Measurements from ENCODE around the gene MXRA8. TPM values are rescaled to one million over a fixed set of nuclear protein-coding genes. Genes with fewer than 3 reads are reported as not detected.

Gene MXRA8
- total RNA-seq, 1 experiment from 2014 or later: not detected

DNA sequence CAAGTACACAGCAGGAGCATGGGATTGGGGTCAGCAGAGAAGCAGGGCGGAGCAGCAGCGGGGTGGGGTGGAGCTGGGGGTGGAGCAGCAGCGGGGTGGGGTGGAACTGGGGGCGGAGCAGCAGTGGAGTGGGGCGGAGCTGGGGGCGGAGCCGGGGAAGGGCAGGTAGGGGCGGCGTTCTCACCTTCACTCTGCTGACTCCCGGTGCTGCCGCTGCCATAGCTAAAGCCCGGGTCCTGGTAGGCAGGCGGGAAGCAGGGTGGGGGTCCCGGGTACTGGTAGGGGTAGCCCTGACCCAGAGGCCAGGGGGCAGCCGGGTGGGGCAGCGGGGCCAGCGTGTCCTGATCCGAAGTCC lies 20.6 kb downstream of the MXRA8 start:
- no peak for DNase-seq (ENCODE audit: extremely low read depth, low read depth)

DNA sequence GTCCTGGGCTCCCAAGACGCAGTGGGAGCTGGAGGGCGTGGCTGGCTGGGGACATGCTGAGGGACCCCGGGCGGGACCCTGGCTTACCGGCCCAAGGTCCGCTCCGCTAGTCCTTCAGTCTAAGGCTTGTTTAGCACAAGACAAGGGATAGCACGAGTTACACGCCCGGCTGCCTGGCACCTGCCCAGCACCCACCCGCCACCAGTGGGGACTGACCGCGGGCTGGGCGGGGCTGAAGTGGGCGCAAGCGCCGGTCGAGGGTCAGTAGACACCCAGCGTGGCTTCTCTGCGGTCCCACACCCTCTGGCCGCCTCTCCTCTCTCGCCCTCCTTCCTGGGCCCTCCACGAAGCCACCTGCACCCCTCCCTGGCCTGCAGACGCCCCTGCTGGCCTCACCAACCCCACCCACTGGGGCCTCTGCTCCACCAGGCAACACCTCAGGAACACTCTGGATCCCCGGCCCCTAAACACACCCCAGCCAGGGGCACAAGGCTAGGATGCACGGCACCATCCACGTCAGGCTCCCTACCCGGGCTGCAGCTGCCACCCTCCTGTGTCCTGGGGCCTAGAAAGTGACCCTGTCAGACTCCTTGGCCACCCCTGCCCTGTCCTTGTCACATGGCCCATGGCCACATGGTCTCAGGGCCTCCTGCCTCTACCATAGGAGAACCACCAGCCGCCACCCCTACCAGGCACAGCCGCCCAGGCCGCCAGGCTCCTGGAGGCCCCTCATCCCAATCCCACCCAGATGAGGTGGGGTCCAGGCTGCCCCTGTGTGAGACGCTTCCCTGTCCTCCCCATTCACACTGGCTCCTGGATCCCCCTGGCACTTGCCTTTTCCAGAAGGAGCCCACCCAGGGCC lies 21.2 kb downstream of the MXRA8 start:
- DNase-seq (ENCODE audit: extremely low read depth, low read depth): no peak

DNA sequence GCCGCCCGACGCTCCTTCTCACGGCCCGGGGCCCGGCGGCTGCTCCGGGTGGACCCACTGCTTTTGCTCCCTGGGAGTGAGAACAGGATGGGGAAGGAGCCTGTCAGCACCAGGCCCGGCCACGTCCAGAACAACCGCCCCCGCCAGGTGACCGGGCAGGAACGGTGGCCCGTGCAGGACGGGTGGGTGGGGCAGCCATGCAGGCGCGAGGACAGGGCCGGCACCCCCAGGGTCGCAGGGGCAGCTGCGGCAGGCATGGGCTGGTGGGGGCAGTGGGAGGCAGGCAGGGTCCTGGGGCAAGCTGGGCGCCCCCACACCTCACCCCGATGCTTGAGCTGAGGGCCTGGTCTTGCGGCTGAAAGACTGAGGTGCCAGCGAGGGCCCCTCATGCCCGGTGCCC lies 21.9 kb downstream of the MXRA8 start:
- no peak for DNase-seq (ENCODE audit: extremely low read depth, low read depth)

DNA sequence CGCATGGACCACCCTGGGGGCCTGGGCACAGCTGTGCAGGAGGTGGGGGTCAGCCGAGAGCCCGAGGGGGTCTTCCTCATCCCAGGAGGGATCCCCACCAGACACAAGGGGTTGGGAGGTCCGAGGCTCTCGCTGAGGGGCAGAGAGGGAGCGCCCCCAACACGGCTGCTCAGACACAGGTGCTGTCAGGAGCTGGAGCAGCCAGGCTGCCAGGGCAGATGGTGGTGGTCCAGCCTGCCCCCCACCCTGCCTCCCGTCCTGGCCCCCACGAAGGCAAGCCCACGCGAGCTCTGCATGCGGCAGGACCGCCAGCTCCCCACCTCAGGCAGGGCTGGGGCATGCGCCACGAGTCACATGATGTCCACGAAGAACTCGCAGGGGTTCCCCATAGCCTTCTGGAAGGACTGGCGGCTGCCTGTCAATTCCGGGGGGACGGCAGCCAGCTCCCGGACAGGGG lies 22.5 kb downstream of the MXRA8 start:
- no peak for DNase-seq (ENCODE audit: extremely low read depth, low read depth)

DNA sequence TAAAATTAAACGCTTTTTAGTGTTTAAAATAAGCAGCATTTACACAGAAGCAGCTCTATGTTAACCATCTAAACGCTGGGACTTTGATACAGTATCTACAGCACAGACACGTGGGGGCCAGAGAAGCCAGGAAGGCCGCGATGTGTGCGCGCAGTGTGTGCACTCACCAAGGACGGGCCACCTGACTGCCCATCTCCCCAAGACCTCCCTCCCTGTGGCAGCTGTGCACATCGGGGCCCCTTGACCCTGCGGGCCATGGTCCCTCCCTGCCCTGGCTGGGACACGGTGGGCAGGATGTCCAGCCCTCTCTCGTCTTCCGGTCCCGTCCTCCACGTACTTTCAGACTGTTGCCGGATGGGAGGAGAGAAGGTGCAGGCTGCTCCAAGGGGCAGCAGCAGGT lies 23.1 kb downstream of the MXRA8 start:
- no peak for DNase-seq (ENCODE audit: extremely low read depth, low read depth)

DNA sequence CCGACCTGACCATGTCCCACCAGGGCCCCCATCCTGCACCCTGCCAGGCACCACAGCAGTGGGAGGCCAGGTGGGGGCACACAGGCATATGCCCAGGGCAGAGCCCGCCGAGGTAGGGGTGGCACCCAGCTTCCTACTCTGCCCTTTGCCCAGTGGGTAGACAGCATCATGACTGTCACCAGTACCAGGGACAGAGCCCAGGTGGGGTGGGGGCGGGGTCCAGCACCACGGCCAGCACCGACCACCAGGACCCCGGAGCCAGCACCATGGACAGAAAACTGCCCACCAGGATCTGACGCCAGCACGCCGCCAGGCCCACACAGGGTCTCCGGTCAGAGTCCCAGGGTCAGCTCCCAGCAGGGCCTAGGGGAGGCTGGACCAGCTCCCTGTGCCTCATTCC lies 23.5 kb downstream of the MXRA8 start:
- no peak for DNase-seq (ENCODE audit: extremely low read depth, low read depth)

DNA sequence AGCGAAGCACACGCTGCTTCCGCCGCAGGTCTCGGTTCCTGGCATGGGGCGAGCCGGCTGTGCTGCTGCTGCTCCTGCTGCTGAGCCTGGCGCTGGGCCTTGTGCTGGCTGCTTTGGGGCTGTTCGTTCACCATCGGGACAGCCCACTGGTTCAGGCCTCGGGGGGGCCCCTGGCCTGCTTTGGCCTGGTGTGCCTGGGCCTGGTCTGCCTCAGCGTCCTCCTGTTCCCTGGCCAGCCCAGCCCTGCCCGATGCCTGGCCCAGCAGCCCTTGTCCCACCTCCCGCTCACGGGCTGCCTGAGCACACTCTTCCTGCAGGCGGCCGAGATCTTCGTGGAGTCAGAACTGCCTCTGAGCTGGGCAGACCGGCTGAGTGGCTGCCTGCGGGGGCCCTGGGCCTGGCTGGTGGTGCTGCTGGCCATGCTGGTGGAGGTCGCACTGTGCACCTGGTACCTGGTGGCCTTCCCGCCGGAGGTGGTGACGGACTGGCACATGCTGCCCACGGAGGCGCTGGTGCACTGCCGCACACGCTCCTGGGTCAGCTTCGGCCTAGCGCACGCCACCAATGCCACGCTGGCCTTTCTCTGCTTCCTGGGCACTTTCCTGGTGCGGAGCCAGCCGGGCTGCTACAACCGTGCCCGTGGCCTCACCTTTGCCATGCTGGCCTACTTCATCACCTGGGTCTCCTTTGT lies 24.7 kb downstream of the MXRA8 start:
- no peak for DNase-seq (ENCODE audit: extremely low read depth, low read depth)

DNA sequence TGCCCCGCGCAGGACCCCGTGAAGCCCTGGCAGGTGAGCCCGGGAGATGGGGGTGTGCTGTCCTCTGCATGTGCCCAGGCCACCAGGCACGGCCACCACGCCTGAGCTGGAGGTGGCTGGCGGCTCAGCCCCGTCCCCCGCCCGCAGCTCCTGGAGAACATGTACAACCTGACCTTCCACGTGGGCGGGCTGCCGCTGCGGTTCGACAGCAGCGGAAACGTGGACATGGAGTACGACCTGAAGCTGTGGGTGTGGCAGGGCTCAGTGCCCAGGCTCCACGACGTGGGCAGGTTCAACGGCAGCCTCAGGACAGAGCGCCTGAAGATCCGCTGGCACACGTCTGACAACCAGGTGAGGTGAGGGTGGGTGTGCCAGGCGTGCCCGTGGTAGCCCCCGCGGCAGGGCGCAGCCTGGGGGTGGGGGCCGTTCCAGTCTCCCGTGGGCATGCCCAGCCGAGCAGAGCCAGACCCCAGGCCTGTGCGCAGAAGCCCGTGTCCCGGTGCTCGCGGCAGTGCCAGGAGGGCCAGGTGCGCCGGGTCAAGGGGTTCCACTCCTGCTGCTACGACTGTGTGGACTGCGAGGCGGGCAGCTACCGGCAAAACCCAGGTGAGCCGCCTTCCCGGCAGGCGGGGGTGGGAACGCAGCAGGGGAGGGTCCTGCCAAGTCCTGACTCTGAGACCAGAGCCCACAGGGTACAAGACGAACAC lies 25.4 kb downstream of the MXRA8 start:
- DNase-seq (ENCODE audit: extremely low read depth, low read depth): no peak

DNA sequence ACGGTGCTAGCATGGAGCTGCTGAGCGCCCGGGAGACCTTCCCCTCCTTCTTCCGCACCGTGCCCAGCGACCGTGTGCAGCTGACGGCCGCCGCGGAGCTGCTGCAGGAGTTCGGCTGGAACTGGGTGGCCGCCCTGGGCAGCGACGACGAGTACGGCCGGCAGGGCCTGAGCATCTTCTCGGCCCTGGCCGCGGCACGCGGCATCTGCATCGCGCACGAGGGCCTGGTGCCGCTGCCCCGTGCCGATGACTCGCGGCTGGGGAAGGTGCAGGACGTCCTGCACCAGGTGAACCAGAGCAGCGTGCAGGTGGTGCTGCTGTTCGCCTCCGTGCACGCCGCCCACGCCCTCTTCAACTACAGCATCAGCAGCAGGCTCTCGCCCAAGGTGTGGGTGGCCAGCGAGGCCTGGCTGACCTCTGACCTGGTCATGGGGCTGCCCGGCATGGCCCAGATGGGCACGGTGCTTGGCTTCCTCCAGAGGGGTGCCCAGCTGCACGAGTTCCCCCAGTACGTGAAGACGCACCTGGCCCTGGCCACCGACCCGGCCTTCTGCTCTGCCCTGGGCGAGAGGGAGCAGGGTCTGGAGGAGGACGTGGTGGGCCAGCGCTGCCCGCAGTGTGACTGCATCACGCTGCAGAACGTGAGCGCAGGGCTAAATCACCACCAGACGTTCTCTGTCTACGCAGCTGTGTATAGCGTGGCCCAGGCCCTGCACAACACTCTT lies 26.2 kb downstream of the MXRA8 start:
- no peak for DNase-seq (ENCODE audit: extremely low read depth, low read depth)

DNA sequence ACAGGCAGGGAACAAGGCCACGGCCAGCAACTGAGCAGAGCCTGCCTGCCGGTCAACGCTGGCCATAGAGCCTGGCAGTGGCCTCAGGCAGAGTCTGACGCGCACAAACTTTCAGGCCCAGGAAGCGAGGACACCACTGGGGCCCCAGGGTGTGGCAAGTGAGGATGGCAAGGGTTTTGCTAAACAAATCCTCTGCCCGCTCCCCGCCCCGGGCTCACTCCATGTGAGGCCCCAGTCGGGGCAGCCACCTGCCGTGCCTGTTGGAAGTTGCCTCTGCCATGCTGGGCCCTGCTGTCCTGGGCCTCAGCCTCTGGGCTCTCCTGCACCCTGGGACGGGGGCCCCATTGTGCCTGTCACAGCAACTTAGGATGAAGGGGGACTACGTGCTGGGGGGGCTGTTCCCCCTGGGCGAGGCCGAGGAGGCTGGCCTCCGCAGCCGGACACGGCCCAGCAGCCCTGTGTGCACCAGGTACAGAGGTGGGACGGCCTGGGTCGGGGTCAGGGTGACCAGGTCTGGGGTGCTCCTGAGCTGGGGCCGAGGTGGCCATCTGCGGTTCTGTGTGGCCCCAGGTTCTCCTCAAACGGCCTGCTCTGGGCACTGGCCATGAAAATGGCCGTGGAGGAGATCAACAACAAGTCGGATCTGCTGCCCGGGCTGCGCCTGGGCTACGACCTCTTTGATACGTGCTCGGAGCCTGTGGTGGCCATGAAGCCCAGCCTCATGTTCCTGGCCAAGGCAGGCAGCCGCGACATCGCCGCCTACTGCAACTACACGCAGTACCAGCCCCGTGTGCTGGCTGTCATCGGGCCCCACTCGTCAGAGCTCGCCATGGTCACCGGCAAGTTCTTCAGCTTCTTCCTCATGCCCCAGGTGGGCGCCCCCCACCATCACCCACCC lies 27.0 kb downstream of the MXRA8 start, which contains the start of gene TAS1R3:
TAS1R3 (plus strand) TSS at position 213 of the 898 bp plus-strand sequence; CDS start at position 279, 66 bp downstream.
- DNase-seq (ENCODE audit: extremely low read depth, low read depth): peak; percentile 41

DNA sequence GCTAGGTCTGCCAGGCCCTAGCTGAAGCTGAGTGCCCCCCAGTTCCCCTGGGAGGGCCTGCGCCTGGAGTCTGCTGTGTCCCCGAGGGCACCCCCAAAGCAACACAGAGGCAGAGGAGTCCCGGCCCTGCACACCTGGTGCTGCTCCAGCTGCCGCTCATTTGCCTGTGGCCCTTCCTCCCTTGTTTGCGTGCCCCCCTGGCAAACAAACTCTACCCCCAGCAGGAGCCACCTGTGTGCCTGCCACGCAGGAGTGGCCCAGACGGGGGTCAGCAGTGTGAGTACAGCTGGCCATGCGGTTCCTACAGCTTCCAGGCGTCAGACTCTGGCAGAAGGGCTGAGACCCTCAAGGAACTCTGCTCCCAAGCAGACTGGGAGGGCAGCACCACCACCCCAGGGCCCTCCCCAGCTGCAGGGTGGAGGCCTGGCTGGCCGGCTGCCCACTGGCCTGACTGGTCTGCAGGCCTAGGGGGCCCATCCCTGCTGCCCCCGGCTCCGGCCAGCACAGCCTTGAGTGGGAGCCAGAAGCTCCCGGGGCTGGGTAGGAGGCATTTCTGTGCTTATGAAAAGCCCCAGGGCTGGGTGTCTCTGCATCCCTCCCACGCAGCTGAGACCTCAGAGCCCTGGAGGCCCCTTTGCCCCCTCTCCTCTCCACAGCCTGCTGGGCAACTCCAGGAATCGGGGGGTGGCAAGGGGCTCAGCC lies 27.8 kb downstream of the MXRA8 start:
- no peak for DNase-seq (ENCODE audit: extremely low read depth, low read depth)

DNA sequence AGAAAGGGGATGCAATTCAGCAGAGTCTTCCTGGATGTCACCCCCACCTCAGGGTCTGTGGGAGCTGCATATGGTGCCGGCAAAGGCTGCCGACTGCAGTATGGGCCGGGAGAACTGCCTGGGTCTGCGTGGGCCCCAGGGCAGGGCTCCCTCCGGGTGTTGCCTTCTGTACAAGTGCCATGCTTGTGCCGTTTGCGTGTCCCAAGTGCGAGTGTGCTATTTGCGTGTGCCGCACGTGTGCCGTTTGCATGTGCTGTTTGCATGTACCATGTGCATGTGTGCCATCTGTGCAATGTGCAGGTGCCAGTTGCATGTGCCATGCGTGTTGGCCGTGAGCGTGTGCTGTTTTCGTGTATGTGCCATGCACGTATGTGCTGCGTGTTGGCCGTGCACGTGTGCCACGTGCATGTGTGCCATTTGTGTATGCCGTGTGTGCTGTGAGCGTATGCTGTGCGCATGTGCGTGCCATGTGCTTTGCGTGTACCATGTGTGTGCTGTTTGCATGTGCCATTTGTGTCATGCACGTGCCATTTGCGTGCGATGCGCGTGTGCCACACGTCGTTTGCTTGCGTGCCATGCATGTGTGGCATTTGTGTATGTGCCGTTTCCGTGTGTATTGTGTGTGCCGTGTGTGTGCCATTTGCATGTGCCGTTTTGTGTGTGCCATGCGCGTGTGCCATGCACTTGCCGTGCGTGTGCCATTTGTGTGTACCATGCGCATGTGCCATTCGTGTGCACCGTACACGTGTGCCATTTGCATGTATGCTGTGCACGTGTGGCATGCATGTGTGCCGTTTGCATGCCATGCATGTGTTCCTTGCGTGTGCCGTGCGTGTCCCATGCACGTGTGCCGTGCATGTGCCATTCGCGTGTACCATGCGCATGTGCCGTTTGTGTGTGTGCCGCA lies 28.8 kb downstream of the MXRA8 start:
- DNase-seq (ENCODE audit: extremely low read depth, low read depth): no peak

DNA sequence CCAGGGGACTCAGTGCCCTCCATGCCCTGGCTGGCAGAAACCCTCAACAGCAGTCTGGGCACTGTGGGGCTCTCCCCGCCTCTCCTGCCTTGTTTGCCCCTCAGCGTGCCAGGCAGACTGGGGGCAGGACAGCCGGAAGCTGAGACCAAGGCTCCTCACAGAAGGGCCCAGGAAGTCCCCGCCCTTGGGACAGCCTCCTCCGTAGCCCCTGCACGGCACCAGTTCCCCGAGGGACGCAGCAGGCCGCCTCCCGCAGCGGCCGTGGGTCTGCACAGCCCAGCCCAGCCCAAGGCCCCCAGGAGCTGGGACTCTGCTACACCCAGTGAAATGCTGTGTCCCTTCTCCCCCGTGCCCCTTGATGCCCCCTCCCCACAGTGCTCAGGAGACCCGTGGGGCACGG lies 30.1 kb downstream of the MXRA8 start:
- DNase-seq (ENCODE audit: extremely low read depth, low read depth): no peak

DNA sequence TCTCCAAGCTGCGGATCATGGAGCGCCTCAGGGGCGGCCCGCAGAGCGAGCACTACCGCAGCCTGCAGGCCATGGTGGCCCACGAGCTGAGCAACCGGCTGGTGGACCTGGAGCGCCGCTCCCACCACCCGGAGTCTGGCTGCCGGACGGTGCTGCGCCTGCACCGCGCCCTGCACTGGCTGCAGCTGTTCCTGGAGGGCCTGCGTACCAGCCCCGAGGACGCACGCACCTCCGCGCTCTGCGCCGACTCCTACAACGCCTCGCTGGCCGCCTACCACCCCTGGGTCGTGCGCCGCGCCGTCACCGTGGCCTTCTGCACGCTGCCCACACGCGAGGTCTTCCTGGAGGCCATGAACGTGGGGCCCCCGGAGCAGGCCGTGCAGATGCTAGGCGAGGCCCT lies 31.1 kb downstream of the MXRA8 start:
- no peak for DNase-seq (ENCODE audit: extremely low read depth, low read depth)

DNA sequence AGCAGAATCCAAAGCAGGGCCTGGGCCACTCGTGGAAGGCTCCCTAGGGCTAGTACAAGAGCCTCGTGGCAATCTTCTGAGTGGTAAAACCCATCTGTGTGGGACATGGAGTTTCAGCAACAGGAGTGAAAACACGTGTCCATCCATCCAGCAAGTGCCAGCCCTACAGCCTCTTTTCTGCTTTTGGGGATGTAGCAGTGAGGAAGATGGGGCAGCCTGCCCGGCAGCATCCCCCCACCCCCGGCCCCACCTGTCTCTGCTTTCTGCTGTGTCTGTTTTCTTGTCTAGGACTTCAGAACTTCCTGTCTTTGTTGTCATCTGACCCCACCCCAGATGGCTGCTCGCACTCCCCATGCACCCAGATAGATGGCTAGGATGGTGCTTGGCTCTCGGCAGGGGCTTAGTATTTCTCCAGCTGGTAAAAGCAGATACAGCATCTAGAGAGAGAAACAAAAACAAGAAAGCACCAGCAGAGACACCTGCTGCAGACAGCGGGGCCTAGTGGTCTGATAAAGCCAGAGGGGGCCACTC lies 32.2 kb downstream of the MXRA8 start:
- DNase-seq (ENCODE audit: extremely low read depth, low read depth): no peak

DNA sequence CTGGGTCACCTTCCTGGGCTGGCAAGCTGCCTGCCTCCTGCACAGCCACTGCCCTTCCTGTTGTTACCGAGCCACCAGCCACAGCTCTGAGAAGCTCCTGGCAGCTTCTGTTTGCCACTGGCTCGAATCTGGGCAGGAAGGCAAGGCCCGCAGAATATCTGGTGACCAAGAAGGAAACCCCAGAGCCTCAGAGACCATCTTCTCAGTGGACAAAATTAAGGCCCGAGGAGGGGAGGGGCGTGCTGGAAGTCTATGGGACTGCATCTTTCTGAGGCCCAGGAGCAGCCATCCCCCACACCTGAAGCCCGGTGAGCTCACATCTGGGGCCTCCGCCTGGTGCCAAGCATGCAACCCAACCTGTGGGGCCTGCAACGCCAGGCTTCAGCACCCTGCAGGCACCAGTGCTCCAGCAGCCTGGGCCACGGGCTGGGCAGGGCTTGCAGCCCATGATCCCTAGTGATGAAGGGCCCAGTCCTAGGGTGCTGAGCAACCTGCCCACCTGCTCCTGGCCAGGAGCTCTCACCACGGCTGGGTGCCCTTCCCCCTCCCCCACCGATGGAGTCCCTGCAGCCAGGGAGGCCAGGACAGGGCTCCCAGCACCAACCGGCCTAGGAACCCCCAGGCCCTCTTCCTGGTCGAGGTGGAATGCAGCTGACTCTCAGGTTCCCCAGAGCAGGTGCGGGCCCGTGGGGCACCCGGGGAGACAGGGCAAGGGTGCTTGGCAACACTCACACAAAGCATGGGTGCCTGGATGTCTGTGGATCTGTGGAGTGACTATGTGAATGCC lies 32.9 kb downstream of the MXRA8 start:
- no peak for DNase-seq (ENCODE audit: extremely low read depth, low read depth)

Measured in NCI-H460 (cell line).